GDM1 (cell line): ENCODE measurements around the gene ASF1A.

ENCODE experiments used
- DNase-seq: peaks from one replicate; lab custom pipeline; 2025; lab: John Stamatoyannopoulos, UW

The ASF1A gene

DNA sequence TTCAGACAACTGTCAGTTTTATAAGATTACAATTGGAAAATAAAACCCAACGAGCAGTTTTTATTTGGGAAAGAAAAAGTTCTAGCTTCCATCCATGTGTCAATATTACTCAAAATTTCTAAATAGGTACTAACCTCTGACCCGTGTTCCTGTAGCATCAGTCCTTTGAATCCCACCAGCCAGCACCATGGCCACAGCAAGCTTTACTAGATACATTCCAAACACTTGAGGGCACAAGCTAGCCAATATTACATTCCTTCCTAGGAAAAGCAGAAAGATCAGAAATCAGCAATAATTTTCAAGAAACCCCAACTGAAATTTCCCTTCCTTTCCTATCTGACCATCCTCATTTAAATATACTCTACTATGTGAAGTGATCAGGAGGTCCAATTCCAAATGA is 19.2 kb downstream of the ASF1A start:
- no peak for DNase-seq

DNA sequence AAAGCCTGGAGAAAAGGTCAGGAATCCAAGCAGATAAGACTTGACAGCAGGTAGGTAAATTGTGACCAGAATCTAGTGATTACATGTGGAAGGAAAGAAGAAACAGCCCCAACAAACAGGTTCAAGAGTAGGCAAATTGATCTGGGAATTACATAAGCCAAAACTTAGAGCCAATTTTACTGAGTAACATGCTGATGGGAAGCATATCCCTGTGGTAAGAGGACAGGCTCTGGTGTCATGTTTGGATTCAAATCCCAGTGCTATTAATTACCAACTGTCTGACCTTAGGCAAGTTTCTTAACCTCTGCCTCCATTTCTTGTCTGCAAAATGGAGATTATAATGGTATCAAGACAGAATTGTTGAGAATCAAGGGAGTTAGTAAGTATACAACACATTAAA is 20.6 kb downstream of the ASF1A start:
- no peak for DNase-seq

DNA sequence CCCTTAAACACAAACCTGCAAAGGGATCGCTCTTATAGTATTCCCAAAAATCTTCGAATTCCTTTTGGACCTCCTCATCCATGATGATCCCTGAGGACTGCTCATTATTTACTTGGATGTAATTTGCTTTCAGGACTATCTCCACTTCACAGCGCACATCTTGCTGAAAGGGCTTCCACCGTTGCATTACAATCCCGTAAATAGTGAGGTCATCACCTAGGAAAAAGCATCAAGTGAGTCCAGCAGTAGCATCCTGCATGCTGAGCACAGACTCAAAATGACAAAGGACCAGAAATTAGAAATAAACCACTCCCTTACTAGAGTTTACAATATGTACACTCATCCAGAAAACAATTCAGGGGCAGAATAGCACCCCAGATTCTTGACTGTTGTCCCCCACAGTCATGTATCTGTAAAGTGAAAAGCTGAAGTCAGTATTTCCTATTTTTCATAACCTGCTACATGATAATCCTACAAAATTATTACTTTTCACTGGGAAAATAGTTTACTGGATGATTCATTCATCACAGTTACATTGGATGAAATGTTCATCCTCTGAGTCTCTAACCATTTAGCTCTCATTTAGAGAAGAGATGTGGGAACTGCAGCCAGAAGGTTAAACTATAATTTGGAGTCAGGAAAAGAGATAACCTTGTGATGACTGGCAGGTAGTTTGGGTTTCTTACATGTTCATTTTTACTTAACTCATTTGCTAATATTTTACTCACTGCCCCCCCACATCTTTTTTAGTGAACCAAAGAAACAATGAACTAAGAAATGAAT is 23.8 kb downstream of the ASF1A start:
- DNase-seq, result no peak

DNA sequence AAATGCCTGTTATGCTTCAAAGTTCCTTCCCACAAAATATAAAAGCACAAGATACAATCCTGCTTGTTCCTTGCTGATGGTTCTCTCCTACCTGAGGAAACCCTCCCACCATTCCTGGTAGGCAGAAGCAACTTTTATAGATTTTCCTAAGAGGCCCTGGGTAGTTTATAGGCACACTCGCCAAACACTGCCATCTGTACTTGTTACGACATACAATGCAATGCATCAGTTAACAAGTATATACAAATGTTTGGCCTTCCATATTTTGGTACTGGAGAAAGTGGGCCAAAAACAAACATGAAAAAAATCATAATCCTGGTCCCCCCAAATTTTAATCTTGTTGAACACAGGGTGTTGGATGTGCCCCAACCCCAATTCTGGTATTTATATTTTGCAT is 24.4 kb downstream of the ASF1A start:
- no peak for DNase-seq

DNA sequence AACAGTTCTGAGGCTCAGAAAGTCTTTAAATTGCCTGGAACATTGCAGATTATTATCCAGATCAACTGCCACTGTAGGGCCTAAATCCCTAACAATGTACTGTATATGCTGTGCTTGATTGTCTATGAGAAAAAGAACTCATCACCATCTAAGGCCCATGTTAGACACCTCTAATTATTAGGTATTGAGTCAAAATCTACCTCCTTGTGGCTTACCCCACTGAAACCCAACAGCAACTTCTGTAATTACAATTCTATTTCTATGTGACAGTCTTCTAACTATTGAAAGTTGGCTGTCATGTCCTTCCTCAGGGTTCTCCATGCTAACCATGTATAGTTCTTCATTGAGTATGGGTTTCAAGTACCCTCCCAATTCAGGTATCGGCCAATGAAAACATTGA is 27.1 kb downstream of the ASF1A start:
- no peak for DNase-seq

DNA sequence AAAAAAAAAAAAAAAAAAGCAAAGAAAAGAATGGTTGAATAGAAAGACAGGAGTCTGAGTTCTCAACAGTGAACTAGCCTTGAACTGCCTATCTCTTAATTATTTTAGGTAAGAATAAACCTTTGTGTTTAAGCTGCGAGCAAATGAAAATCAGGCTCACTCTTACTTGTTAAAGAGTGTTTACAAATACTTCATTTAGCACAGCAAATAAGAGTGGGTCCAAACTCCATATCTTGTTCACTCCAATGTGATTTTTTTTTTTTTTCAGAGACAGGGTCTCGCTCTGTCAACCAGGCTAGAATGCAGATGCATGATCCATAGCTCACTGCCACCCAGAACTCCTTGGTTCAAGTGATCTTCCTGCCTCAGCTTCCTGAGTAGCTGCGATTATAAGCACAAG is 29.1 kb downstream of the ASF1A start:
- DNase-seq, result no peak

DNA sequence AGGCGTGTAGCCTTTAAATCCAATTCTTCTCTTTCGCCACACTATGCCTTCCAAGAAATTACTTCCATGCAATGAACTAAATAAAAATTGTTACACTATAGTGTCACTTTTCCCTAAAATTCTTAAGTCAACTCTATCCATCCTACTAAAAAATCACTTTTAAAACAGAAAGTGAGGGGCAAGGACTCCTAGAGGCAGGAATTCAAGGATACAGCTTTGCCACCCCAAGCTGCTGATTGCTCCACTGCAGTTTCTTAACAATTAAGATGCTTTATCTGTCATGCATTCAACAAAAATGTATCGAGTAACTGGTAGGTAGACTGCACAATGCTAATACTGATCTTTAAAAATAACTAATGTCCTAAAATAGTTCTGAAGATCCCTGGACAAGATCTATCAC is 36.7 kb downstream of the ASF1A start:
- no peak for DNase-seq

DNA sequence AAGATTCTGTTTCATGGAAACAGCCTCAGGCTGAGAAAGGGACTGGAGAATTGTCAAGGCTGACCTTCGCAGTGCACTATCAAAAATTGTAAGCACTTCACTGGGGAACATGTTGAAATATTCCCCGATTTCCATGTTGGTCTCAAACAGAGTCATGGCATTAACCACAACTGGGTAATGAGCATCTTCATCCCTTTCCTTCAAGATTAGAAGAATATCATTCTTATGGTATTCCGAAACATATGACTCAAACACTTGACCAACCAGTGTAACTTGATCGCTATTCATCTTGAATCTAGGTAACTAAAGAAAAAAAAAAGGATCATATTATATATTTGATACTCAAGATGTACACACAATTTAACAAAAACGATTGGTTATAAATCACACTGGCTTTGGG is 37.5 kb downstream of the ASF1A start:
- no peak for DNase-seq

DNA sequence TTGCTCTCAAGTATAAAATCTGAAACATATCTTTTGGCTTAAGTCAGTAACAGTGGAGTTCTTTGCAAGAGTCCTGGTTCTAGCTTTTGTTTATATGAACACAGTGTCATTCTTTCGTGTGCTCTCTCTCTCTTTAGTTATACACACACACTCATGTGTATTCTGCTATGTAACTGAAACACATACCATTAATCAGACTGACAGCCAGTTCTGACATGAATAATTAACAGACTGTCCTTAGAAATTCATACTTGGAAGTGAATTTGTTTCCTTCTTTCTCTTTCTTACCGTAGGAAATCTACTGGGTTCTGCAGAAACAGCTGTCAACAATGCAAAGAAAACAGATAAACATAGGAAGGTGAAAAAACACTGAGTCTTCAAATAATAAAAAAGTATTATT is 38.5 kb downstream of the ASF1A start:
- no peak for DNase-seq

DNA sequence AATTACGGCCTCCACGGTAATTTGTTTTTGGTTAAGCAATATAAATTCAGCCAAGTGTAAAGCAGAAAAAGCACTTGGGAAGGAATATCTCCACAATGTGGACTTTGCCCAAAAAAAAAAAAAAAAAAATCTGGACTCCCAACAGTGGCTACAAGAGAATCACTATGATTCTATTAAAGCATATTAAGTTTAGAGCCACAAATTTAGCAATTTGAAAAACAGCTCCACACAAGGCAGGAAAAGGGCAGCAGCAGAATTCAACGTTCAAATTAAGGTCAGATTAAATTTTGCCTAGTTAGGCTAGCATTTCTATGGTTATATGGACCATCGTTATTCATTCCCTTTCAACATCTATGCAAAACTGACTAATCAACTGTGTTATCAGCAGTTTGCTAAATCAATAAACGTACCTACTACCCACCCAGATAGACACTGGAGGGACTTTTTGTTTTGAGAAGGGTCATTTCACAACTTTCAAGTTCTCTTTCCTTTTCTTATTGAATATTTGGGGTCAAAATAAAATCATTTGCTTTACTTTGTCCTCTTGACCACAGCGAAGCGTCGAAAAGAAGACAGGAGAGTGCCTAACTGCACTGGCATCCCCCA is 40.0 kb downstream of the ASF1A start:
- no peak for DNase-seq

DNA sequence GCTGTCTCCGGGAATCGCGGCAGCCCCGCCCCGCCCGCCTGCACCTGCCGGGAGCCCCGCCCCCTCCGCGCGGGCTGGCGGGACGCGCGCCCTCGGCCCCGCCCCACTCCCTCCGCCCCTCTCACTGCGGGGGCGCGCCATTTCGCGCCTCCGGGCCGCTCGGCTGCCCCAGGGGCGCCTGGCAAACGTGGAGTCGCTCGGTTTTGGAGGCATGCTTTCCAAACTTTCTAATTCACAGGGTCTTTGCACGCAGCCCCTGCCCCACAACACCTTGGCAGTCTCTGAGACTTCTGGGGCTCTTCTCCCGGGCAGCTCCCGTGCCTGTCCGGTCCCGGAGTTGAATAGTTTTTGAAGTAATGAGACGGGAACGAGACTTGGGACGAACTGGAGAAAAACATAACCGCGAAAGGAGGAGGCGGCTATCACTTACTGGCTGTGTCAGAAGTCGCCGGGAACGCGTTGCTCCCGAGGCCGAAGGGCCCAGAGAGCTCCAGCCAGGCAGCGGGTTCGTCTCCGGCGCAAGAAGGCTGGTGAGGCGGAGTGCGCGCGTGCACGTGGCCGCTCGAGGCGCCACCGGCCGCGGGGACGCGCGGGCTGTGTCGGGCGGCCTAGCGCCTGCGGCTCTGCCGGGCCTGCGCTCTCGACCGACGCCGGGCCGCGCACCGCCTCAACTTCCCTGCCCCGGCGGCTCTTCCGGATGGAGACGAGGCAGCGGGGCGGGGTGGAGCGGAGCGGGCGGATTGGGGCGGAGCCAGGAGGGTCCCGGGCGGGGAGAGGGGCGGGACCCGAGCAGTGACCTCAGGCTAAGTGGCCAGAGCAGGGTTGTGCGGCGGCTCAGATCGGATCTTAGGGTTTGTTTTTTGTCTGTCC is 40.7 kb downstream of the ASF1A start, which contains the start of gene MCM9:
Gene MCM9, minus strand, starts transcription at position 699 of the 870 bp plus-strand sequence. CDS start 3,436 bp downstream, outside the sequence.
- peak; percentile 95 for DNase-seq

DNA sequence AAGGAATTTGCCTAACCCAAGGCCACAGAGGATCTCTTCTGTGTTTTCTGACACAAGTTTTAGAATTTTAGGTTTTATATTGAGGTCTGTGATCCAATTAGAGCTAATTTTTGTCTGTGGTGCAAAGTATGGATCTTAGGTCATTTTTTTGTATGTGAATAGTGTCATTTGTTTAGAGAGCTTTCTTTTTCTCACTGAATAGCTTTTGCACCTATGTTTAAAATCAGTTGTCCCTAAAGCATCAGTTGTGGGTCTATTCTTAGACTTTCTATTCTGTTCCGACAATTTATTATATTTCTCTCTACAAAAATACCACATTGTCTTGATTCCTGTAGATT is 41.3 kb downstream of the ASF1A start:
- no peak for DNase-seq

DNA sequence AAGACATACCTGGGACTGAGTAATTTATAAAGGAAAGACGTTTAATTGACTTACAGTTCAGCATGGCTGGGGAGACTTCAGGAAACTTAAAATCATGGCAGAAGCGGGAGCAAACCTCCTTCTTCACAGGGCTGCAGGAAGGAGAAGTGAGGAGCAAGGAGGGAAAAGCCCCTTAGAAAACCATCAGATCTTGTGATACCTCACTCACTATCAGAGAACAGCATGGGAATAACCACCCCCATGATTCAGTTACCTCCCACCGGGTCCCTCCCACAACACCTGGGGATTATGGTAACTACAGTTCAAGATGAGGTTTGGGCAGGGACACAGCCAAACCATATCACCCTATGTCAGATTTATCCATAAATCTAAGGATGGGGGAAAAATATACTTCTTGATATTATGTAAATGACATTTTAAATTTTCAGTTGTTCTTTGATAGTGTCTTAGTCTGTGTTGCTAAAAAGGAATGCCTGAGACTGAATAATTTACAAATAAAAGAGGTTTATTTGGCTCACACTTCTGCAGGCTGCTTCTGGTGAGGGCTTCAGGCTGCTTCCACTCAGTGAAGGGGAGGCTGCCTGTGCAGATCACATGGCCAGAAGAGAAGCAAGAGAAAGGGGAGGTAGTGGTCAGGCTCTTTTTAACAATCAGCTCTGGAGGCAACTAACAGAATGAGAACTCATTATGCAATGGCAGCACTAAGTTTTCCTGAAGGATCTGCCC is 42.2 kb downstream of the ASF1A start:
- DNase-seq, result no peak

DNA sequence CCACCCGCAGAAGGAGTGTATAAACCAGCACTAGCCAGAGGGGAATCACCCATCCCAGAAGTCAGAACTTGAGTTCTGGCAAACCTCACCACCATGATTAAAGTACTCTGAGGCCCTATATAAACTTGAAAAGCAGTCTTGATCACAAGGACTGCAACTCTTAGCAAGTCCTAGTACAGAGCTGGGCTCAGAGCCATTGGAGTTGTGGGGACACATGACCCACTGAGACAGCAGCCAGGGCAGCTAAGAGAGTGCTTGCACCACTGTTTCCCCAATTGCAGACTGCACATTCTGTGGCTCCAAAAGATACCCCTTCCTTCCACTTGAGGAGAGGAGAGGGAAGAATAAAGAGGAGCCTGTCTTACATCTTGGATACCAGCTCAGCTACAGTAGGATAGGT is 45.7 kb downstream of the ASF1A start:
- no peak for DNase-seq

DNA sequence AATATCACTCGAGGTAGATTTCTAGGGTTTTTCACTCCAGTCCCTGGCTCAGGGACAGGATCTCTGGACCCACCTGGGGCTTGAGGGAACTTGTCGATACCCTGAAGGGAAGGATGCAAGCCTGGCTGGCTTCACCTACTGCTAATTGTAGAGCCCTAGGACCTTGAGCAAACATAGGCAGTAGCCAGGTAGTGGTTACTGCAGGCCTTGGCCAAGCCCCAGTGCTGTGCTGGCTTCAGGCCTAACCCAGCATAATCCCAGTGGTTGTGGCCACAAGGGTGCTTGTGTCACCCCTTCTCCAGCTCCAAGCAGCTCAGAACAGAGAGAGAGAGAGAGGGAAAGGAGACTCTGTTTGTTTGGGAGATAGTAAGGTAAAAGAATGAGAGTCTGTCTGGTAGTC is 46.8 kb downstream of the ASF1A start:
- DNase-seq, result no peak

DNA sequence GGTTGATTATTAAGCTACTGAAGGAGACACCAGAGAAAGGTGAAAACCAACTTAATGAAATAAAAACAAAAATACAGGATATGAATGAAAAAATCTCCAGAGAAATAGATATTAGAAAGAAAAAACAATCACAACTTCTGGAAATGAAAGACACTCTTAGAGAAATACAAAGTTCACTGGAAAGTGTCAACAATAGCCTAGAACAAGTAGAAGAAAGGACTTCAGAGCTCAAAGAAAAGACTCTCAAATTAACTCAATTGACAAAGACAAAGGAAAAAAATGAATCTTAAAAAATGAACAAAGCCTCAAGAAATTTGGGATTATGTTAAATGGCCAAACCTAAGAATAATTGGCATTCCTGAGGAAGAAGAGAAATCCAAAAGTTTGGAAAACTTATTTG is 51.3 kb downstream of the ASF1A start:
- DNase-seq, result no peak

DNA sequence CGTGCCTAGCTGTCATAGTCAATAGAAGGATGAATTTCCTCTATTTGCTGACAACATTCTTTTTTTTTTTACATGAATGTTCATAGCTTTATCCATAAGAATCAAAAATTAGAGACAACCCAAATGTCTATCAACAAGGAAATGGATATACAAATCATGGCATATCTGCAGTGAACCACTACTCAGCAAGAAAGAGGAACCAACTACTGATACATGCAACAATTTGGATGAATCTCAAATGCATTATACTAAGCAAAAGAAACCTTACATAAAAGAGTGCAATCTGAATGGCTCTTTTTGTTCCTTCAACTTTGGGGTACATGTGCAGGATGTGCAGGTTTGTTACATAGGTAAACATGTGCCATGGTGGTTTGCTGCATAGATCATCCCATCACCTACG is 58.7 kb downstream of the ASF1A start:
- DNase-seq, result no peak

DNA sequence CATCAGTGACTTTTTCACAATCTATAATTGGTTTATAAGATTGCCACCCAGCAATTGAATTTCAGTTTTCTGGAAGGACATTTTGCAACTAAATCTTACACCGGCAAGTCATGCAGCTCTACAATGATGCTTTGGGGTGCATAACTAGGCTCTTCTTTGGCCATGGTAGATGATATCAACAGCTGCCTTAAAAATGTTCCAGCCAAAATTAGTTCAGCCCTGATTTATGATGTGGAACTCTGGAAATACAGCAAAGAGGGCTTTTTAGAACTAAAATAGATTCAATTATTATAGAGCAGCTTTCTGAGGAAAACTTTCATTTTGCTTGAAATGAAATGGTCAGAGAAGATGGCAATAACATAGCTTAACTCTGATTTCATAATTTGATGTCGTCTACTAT is 59.4 kb downstream of the ASF1A start:
- DNase-seq, result no peak
